NCI-H2227 (cell line): ENCODE results near the gene ING5.
"Not testable (repeated sequence)": the region's sequence is repeated elsewhere in the genome, so short reads cannot be mapped to it uniquely, and the experiment has no call there.

ENCODE experiments used
- DNase-seq: peaks from one replicate; lab custom pipeline; 2025; ENCODE audit not compliant: unreplicated experiment; lab: John Stamatoyannopoulos, UW

ING5 gene

DNA sequence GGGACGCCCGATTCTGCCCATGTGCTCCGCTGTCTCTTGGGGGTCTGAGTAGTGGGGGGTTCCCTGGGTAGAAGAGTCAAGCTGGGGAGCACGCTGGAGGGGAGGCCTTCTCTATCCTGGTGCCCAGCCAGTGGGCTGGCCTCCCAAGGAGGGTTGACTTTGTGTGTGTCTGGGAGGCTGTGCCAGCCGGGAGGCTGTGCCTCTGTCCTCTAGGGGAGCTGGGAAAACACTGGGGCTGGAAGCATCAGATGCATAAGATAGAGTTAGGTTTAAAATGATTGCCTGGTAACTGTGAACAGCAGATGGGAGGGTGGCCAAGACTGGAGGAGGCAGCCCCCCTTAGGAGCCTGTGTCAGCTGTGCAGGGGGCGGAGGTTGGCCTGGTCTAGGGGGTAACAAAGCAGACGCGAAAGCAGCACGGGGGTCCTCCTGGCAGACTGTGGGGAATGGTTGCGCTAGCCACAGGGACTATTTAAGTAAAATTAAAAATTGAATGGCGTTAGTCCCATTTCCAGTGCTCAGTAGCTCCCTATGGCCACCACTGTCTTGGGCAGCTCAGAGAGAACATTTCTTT, 1.3 kb downstream of the ING5 start:
- DNase-seq, result peak; percentile 56

DNA sequence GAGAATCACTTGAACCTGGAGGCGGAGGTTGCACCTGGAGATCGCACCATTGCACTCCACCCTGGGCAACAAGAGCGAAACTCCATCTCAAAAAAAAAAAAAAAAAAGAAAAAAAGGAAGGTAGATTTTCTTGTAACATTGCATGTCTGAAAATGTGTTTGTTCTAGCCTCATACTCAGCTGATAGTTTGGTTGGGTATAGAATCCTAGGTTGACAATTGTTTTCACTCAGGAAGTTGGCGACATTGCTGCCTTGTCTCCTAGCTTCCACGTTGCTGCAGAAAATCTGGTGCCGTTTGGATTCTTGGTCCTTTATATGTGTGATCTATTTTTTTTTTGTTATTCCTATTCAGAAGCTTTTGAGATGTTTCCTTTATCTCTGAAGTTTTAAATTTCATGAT, 4.7 kb downstream of the ING5 start:
- DNase-seq, result no peak

DNA sequence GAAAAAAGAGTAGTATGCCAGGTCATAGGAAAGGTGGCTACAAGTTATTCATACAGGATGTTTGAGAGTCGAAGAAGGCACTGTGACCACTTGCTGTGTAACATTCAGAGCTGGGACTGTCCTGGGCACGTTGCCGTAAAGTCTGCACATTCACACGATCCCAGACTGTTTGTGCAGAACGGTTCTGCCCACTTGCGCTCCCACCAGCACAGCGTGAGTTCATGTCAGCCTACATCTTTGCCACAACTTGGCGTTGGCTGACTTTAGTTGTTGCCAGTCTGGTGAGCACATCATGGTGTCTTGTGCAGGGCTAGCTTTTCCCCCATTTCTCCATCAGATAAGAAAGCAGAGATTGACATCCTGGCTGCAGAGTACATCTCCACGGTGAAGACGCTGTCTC, 7.0 kb downstream of the ING5 start:
- DNase-seq, result no peak

DNA sequence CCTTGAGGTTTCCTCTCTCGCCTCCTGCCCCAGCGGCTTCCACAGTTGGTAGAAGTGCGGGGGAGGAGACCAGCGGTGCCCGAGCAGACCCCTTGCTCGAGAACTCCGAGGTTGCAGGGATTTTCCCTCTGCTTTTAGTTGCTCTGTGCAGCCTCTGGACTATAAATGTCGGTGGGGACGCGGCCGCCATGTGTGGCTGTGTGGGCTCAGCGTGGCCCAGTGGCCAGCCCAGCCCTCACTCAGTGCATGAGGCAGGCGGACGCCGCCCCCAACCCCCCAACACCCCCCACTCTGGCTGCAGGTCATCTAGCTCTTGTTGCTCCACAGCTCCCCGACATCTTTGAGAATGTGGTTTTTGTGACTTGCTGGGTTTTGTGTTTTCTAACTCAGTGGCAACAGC, 17.3 kb downstream of the ING5 start:
- no peak for DNase-seq

DNA sequence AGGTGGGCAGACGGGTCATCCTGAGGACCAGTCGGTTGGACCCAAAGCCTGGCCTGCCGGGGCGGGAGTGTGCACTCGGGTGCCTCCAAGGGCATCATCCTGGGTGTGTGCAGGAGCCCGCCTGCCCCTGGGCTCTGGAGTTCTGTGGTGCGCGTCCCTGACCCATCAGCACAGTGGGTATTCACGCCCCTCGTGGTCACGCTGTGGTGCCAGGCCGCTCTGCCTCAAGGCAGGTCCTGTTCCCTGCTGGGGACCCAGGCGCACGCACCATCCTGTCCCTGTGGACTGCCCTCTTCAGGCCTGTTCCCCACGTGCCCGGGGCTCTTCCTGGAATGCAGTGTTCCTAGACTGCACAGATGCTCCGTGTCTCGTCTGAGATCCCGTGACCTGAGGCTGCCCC, 18.3 kb downstream of the ING5 start:
- no peak for DNase-seq

DNA sequence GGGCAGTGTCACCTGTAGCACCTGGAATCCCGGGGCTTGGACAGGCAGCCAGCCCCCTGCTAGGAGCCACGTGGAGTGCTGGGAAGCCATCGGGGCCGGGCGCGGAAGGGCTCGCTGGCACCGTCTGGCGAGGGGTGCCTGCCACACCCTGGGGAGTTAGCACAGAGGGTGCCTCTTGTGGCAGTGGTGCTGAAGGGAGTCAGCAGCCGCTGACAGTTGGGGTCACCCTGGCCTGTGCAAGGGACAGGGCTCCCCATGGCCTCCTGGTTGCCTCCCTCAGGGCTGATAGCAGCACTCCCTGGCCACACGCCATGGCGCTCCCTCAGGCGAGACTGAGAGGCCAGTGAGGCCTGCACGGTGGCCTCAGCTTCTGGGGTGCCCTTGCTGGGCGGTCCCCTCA, 18.7 kb downstream of the ING5 start:
- DNase-seq, result no peak

DNA sequence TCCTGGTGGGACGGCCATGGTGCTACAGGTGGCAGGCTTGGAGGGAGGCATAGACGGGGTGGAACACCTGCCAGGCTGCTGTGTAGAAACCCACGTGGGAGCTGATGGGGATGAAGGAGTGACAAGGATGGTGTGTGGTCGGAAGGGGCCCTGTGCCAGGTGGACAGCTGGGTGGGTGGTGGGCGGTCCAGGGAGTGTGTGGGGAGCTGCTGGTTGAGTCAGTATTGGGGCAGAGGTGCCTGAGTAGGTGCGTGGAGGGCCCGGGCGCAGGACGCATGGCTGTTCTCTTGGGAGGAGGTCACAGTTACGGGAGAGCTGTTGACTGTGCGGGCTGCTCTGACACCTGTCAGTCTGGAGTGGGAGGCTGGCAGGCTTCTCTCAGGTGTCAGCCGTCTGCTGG, 20.0 kb downstream of the ING5 start:
- DNase-seq, result no peak

DNA sequence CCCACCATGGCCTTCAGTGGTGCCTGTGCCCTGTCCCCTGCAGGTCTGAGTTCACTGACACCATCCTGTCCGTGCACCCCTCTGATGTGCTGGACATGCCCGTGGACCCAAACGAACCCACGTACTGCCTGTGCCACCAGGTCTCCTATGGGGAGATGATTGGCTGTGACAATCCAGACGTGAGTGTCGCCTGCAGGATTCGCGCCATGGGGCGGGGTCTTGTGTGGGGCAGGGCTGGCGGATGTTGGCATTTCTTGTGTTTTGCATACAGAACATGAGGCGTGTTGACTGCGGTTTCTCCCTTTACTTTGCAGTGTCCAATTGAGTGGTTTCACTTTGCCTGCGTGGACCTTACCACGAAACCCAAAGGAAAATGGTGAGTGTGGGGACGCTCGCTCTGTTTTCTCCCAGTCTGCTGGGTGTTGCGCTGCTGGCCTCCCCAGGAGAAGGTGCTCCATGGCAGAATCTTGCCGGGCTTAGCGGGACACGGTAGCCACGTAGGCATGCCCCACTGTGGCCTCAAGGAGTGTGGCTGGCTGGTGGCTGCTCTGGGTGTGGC, 21.1 kb downstream of the ING5 start:
- DNase-seq, result no peak

DNA sequence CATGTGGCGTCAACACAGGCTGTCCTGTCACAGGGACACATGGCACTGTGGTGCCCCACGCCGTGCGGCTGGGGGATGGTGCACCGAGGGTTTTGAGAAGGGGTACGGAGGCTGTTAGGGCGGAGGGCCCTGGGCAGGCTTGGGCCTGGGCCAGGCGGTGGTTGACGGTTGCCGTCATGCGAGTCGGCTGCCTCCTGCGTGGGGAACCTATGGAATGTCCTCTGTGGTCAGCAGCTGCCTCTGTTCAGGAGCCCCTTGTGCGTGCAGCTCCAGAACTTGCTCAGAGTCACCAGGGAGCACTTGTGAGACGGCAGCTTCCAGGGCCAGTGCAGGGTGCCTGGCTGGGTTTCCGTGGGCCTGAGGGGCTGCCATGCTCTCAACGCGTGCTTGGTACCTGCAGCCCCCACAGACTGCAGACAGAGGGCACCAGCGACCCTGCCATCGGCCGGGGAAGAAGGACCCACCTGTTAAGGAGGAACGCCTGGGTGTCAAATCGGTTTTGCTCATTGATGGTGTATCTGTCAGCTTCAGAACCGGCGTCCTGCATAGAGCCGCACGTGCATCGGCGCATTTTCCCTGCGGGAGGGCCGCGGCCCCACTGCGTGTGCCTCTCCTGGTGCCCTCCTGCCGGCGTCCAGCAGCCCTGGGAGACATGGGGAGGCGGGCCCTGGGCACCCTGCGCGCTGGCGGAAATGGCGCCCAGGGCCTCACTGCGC, 22.6 kb downstream of the ING5 start:
- no peak for DNase-seq

DNA sequence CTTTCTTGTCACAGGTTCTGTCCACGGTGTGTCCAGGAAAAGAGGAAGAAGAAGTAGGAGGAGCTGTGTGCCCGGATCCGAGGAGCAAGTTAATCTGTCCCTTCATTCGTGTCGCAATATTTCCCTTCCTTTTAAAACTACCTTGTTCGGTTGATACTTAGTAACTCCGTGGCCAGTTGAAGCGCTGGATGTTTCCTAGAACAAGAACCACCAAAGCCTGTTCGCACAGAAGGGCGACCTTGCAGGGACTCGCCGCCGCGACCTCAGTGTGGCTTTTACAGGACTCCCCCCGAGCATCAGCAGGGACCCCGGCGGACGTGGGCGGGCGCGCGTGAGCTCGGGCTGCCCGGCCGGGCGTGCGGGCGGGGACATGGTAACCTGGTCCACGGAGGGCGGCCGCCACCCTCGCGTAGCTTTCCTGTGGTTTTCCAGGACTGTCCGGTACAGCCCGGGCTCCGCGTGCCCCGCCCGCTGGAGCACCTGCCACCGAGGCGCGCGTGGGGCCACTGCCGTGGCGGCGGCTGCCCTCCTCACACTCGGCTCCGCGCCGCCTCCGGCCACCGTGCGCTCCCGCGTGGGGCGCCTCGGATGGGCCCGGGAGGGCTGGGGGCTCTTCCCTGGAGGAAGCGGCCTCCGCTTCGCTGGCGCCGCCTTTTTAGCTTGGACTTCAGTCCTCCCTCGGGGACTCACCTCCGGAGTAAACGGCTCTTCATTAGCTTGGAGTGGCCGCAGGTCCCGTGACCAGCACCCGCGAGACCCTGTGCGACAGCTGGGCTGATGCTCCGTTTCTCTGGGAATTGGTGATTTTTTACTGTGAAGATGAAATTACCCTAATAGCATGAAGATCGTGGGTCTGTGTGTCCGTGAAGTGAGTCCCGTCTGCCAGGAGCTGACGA, 23.4 kb downstream of the ING5 start:
- no peak for DNase-seq

DNA sequence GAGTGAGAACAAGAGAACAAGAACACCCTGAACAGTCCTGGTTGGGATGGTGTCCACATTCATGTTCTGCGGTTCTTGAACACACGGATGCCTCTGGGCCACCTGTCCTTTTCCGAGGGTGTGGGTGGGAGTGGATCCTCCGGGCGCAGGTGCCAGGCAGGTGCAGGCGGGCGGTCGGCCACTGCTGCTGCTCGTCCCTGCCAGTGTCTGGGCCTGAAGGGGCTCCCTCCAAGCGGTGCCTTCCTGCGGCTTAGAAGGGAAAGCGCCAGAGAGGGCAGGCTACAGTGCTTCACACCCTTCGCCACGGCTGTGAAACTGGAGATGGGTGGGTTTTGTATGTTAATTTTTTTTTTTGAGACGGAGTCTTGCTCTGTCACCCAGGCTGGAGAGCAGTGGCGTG, 24.6 kb downstream of the ING5 start:
- DNase-seq, result no peak

DNA sequence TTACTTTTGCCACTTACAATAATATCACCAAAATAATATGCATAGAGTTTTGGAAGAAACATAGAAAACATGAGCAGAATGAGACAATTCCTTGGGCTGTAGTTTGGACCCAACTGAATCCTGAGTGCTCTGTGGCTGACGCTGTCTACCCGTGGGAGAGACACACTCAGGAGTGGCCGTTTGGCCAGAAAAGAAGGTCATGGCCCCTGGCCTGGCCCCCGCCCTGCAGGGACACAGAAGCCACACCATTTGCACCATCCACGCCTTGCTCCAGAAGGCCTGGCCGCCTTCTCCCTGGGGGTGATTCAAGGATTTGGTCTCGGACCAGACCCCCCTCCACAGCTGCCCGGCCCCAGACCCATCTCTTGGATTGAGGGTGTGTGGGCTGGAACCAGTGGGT, 26.2 kb downstream of the ING5 start:
- no peak for DNase-seq

DNA sequence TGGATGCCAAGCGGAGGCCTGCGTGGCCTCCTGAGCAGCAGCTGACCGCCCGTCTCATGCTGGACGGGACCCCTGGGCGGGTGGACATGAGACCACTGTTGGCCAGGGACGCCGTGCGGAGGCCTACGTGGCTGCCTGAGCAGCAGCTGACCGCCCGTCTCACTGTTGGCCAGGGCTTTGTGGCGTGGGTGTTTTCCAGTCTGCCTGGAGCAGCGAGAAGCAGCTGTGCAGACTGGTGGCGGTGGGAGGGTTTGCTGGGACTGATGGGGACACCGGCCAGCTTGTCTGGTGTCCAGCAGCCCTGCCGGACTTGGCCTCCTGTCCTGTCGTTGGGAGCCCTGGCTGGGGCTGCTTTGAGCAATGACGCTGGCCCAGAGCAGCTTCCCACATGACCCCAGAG, 26.8 kb downstream of the ING5 start:
- DNase-seq, result no peak

DNA sequence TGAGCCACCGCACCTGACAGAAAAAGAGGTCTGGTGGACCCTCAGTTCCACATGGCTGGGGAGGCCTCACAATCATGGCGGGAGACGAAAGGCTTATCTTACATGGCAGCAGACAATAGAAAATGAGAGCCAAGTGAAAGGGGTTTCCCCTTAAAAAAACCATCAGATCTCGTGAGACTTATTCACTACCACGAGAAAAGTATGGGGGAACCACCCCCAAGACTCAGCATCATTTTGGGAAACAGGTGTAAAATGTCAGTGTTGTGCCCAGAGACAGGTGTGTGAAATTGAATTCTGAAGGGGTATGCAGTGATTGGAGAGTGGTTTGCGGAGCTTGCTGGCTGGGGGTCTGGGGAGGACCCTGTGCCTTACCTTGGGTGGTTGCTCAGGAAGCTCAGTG, 28.0 kb downstream of the ING5 start:
- DNase-seq, result no peak

DNA sequence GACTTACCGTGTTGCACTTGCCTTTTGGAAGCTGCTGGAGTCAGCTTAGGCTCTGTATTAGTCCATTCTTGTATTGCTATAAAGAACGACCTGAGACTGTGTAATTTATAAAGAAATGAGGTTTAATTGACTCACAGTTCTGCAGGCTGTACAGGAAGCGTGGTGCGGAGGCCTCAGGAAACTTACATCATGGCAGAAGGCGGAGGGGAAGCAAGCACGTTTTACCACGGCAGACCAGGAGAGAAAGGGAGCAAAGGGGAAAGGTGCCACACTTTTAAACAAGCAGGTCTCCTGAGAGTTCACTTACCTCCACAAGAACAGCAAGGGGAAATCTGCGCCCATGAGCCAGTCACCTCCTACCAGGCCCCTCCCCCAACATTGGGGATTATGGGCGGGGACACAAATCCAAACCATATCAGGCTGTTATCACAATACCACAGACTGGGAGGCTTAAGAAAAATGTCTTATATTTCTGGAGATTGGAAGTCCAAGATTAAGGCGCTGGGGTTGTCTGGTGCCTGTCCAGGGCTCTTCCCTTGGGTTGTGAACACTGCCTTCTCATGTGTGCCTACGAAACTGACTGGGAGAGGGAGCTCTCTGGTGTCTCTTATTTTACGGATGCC, 28.9 kb downstream of the ING5 start:
- no peak for DNase-seq

DNA sequence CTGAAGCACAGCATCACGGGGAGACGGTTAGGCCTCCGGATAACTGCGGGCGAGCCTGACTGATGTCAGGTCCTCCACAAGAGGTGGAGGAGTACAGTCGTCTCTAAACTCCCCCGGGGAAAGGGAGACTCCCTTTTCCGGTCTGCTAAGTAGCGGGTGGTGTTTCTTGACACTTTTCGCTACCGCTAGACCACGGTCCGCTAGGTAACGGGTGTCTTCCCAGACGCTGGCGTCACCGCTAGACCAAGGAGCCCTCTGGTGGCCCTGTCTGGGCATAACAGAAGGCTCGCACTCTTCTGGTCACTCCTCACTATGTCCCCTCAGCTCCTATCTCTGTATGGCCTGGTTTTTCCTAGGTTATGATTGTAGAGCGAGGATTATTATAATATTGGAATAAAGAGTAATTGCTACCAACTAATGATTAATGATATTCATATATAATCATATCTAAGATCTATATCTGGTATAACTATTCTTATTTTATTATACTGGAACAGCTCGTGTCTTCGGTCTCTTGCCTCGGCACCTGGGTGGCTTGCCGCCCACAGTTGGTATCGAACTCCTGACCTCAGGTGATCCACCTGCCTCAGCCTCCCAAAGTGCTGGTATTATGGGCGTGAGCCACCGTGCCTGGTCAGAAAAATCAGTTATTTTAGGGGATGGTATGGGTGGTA, 30.8 kb downstream of the ING5 start:
- DNase-seq, result not testable (repeated sequence)

DNA sequence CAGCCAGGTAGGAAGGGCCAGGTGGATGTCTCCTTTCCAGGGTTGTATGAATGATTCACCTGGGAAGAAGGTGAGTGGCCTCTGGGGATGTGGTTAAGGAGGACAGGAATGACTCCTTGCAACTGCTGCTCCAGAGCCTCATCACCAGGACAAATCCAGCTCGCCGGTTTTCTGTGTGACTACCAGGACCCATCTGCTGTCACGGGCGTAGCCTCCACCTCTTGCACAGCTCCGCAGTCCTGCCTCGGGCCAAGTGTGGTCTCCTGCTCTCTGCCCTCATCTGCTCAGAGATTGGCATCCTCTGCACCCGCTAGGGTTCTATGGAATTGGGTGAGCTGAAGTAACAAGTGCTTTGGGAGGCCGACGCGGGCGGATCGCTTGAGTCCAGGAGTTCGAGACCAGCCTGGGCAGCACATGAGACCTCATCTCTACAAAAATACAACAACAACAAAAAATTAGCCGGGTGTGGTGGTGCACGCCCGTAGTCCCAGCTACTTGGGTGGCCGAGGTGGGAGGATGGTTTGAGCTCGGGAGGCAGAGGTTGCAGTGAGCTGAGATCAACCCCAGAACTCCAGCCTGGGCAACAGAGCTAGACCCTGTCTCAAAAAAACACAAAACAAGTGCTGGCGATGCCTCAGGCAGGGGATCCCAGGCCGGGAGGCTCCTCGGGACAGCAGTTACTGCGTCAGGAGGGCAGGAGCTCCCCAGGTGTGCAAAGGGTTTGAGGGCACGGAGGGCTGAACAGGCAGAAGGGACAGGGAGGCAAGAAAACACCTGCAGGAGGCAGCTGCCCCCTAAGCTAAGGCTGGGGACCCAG, 31.8 kb downstream of the ING5 start:
- DNase-seq, result no peak

DNA sequence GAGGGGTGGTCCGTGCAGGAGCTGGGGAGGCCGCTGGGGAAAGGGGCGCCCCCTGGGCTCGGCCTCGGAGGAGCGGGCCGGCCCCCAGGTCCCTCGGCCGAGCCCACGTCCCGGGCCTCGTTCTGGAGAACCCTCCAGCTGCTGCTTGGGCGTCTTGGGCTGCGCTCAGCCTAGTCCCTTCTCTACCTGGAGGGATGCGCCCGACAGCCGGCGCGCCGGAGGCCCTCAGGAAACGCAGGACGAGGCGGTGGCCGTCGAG, 32.3 kb downstream of the ING5 start:
- DNase-seq, result no peak

DNA sequence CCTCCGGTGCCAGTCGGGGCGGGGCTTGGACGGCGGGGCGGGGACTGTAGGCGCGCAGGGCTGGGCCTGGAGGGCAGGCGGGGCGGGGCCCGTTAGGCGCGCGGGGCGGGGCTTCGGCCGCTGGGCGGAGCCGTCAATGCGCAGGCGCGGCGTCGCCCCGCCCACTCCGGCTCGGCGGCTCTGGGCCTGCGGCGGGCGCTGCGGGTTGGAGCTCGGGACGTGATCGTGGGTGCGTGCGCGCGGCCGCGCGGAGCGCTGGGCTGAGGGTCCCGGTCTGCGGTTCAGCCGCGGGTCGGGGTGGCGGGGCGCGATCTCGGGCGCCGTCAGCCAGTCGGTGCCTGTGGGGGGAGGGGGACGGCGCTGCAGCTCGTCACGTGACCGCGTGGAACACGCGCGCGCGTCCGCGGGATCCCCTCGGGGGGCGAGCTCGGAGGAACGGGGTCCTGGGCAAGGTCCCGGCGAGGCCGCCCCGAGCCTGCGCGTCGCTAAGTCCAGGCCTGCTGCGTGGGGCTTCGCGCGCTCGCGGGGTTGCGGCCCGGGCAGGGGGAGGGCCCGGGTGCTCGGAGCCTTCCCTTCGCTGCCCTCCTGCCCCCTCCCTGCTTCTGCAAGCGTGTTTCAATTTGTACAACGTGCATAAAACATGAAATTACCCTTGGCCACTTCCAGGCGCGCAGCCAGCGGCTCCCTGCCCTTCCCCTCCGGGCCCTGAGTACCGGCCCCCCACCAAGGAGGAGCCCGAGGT, 32.8 kb downstream of the ING5 start, which contains the start of gene D2HGDH:
D2HGDH (plus strand) TSS at position 164 of the 742 bp plus-strand sequence. CDS start 595 bp downstream, outside the sequence.
- peak; percentile 93 for DNase-seq
